ENCODE measurements around the gene E2F7.
"Not testable (repeated sequence)": the region's sequence is repeated elsewhere in the genome, so short reads cannot be mapped to it uniquely, and the experiment has no call there.

The E2F7 gene

DNA sequence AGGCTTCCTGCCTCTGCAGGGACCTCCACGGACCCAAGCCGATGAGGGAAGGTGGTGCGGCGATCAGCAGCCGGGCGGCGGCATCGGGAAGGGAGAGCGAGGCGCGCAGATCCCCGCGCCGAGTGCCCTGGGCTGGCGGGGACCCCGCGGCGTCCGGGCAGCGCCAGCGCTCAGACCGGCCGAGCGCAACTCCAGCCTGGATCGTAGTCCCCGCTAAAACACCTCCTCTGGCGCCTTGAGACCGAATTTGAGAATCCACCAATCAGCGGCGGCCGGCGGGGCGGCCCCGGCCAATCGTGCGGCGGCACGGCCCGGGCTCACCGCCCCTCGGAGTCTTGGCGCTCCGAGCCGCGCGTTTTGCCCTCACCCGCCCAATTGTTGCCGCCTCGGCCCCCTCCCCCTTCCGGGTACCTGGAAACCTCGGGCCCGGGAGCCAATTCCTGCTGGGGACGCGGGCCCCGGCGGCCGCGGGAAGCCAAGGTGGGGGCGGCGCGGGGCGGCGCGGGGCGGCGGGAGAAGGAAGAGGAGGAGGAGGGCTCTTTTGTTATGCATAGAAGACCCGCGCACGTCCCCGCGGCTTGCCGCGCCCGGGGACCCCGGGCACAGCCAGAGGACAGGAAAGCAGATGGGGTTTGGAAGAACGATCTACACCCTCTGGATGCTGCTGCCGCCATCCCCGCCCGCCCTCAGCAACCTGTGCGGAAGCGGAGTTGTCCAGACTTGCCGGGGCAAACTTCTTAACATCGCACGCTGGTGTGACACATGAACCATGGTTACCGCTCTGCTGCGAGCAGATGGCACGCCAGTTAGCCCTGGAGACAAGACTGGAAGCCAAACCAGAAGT is at the start of gene E2F7:
TSS of gene E2F7 (minus strand) at position 209 of the 844 bp plus-strand sequence. CDS start 934 bp downstream, outside the sequence.
- peak; percentile 93 for DNase-seq

DNA sequence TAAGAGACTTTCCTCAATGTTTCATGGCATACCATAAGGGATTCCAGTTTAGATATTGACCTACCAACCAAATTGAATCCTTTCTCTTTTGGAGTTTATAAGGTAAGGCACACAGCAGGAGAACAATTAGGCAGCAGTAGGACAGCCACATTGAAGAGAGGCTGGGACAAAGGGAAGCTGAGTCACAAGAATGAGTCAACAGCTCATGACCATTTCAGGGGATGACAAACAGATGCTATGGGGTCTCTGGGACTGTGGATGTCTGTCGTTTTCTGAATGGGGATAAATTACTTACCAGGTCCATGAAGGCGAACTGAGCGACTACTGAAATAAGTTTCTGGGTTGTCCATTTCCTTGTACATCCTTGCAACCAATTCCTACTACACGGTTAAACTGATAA is 48.6 kb upstream of the E2F7 start:
- no peak for DNase-seq

DNA sequence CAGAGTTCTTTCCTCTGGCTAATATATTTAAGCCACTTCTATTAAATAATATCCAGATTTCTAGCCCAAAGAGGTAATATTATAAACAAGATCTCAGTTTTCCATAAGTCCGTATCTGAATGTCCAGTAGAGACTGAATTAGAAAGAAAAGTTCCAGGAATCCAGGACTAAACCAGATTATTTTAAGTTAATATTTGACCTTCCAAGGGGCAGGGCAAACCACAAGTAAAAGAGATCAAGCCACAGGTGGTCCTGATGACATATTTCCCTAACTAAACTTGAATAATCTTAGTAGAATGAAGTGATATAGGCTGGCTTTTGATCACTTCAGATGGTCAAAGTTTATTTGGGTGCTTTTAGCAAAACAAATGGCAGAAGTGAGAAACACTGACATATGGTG is 43.3 kb upstream of the E2F7 start:
- no peak for DNase-seq

- no peak for DNase-seq
Observed at GRCh38 chr12:77107121-77107520, 41.8 kb upstream of the E2F7 start.

GRCh38 chr12:77104792-77105191 is 39.4 kb upstream of the E2F7 start:
- DNase-seq: no peak

DNA sequence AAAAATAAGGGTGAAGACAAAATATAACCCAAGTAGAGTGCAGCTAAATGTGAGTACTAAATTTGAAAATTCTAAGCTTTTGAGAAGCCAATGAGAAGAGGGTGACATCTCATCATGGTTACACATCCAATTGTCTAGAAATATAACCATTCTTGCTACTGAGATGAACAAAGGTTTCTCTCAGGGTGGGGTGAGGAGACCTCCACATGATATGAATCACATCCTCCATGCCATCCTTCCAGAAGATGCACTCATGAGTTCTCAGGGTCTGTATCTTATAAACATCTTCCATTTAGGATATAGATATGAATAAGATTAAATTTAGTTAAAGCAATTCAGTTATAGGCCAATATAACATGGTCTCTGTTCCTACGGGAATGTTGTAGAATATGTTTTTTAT is 38.9 kb upstream of the E2F7 start:
- DNase-seq: no peak

DNA sequence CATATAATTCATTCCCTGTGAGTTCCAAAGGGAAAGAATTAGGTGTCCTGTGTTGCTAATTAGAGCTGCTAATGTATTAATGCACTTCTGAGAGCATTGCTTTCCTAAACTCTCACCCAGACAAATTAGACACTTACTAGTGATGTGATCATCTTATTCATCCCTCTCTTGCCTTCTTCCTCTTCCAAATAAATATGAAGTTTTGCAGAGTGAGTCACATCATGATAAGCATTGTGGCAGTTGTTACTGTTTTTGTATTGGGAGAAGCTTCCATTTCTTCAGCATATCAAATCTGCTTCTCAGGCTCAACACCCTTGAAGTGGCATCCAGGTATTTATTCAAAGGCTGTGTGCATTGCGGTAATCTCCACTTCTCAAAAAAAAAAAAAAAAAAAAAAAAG is 37.3 kb upstream of the E2F7 start:
- no peak for DNase-seq

- DNase-seq: no peak
Observed at GRCh38 chr12:77102123-77102522, 36.8 kb upstream of the E2F7 start.

GRCh38 chr12:77099799-77100198 is 34.4 kb upstream of the E2F7 start:
- no peak for DNase-seq

DNA sequence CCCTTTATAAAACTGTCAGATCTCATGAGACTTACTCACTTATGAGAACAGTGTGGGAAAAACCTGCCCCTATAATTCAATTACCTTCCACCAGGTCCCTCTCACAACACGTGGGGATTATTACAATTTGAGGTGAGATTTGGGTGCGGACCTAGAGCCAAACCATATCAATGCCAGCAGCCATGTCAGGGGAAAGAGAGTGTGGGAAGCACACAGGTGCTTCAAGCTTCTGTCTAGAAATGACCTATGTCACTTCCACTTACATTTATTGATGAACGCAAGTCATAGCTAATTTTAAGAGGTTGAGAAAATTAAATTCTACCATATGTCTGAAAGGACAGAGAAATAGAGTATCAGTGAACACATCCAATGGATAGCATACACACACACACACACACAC is 32.5 kb upstream of the E2F7 start:
- DNase-seq: no peak

- DNase-seq: not testable (repeated sequence)
Observed at GRCh38 chr12:77092227-77092626, 26.9 kb upstream of the E2F7 start.

GRCh38 chr12:77089686-77090220 is 24.4 kb upstream of the E2F7 start:
- no peak for DNase-seq

DNA sequence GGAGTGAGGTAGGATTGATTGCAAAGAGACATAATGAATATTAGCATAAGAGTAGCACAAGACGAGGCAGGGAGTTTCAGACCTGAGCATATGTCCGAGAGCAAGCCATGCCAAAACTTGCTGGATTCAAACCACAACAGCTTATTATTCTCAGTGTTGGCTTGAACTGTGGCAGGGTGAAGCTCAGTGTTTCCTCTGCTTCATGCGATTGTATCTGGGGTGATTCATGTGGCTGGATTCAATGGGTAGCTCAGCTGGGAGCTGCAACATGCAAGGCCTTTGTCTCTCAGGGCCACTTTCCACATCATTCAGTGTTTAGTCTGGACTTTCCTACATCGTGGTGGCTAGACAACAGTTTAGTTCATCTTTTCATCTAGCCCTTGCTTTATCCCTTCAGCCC is 22.1 kb upstream of the E2F7 start:
- DNase-seq: no peak

GRCh38 chr12:77082021-77082420 is 16.7 kb upstream of the E2F7 start:
- no peak for DNase-seq

- no peak for DNase-seq
Observed at GRCh38 chr12:77079631-77080030, 14.3 kb upstream of the E2F7 start.

- no peak for DNase-seq
Observed at GRCh38 chr12:77078231-77078630, 12.9 kb upstream of the E2F7 start.

GRCh38 chr12:77076886-77077285 is 11.5 kb upstream of the E2F7 start:
- no peak for DNase-seq

DNA sequence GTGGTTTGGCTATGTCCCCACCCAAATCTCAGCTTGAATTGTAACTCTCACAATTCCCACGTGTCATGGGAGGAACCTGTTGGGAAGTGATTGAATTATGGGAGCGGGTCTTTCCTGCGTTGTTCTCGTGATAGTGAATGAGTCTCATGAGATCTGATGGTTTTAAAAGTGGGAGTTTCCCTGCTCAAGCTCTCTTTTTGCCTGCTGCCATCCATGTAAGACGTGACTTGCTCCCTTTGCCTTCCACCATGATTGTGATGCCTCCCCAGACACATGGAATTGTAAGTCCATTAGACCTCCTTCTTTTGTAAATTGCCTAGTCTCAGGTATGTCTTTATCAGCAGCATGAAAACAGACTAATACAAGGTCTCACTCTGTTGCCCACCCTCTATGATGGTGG is 8.5 kb upstream of the E2F7 start:
- DNase-seq: not testable (repeated sequence)

- no peak for DNase-seq
Observed at GRCh38 chr12:77072833-77073495, 7.6 kb upstream of the E2F7 start.

GRCh38 chr12:77070800-77071449 is 5.6 kb upstream of the E2F7 start:
- no peak for DNase-seq

- DNase-seq: no peak
Observed at GRCh38 chr12:77070382-77070781, 5.0 kb upstream of the E2F7 start.

DNA sequence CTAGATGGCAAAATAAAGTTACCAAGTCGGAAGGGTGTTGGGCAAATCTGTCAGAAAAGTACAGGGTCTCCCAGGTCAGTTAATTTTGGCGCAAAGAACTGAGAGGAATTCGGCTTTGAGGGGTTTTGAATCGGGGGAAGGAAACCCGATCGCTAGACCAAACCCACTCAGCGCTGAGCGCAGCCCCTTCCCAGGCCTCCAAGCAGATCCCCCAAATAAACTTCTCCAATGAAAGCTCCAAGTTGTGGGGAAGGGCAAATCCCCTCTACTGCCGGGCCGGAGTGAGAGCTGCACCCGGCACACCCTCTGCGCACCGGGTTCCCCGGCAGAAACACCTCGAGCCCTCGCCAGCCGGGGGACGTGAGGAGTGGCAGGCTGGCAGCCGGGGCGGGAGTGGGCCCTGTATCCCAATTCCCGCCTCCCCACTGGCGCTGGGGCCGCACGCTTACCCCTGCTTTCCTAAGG is 441 bp downstream of the E2F7 start:
- DNase-seq: no peak

DNA sequence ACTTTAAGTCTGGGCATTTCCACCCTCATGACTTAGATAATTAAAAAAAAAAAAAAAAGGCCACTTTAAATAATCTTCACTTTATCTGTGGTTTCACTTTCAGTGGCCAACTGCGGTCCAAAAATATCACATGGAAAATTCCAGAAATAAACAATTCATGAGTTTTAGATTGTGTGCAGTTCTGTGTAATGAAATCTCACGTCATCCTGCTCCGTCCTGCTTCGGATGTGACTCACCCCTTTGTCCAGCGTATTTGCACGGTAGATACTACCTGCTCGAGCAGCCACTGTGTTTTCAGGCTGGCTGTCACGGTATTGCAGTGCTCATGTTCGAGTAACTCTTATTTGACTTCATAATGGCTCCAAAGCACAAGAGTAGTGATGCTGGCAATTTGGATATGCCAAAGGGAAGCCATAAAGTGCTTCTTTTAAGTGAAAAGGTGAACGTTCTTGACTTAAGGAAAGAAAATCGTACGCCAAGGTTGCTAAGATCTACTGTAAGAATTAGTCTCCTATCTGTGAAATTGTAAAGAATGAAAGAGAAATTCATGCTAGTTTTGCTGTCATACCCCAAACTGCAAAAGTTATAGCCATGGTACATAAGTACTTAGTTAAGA is 2.4 kb downstream of the E2F7 start:
- DNase-seq: no peak

Measured in femur (tissue), 1 donor.